Stimulated activated CD4-positive, alpha-beta T cell treated with anti-CD3 and anti-CD28 coated beads, Interleukin-4, amount 100 ng/mL, for 4 hours (primary cell): ENCODE data around the gene COL19A1.
"Not testable (repeated sequence)": the region's sequence is repeated elsewhere in the genome, so short reads cannot be mapped to it uniquely, and the experiment has no call there.

Source experiments
- DNase-seq, 2 experiments: peaks; one replicate each; pipeline ENCODE4 v3.0.0-alpha.2; 2020

Gene COL19A1

GRCh38 chr6:69976591-69977090 lies 110.3 kb downstream of the COL19A1 start:
- DNase-seq = no peak

GRCh38 chr6:69980624-69981023 lies 114.3 kb downstream of the COL19A1 start:
- DNase-seq = no peak

GRCh38 chr6:69984506-69984905 lies 118.2 kb downstream of the COL19A1 start:
- DNase-seq = no peak

GRCh38 chr6:69985180-69985579 lies 118.8 kb downstream of the COL19A1 start:
- DNase-seq = no peak

- no peak for DNase-seq
Measured at GRCh38 chr6:69987550-69987949, 121.2 kb downstream of the COL19A1 start.

GRCh38 chr6:69988458-69989126 lies 122.2 kb downstream of the COL19A1 start:
- no peak for DNase-seq

GRCh38 chr6:69994251-69994650 lies 127.9 kb downstream of the COL19A1 start:
- DNase-seq = no peak

- no peak for DNase-seq
Measured at GRCh38 chr6:70008189-70008588, 141.8 kb downstream of the COL19A1 start.

- DNase-seq = not testable (repeated sequence)
Measured at GRCh38 chr6:70010339-70010738, 144.0 kb downstream of the COL19A1 start.

GRCh38 chr6:70023201-70023600 lies 156.8 kb downstream of the COL19A1 start:
- DNase-seq = not testable (repeated sequence)

- DNase-seq = no peak
Measured at GRCh38 chr6:70028246-70028645, 161.9 kb downstream of the COL19A1 start.

- no peak for DNase-seq
Measured at GRCh38 chr6:70028926-70029325, 162.6 kb downstream of the COL19A1 start.

- DNase-seq = no peak
Measured at GRCh38 chr6:70033781-70034180, 167.4 kb downstream of the COL19A1 start.

- DNase-seq = no peak
Measured at GRCh38 chr6:70037445-70037844, 171.1 kb downstream of the COL19A1 start.

- no peak for DNase-seq
Measured at GRCh38 chr6:70040766-70041165, 174.4 kb downstream of the COL19A1 start.

GRCh38 chr6:70041411-70041810 lies 175.1 kb downstream of the COL19A1 start:
- no peak for DNase-seq

- no peak for DNase-seq
Measured at GRCh38 chr6:70045413-70045812, 179.1 kb downstream of the COL19A1 start.

- no peak for DNase-seq
Measured at GRCh38 chr6:70051197-70052124, 185.1 kb downstream of the COL19A1 start.

GRCh38 chr6:70059039-70059719 lies 192.8 kb downstream of the COL19A1 start:
- no peak for DNase-seq

- no peak for DNase-seq
Measured at GRCh38 chr6:70060680-70061079, 194.3 kb downstream of the COL19A1 start.

GRCh38 chr6:70061546-70061945 lies 195.2 kb downstream of the COL19A1 start:
- DNase-seq = no peak

GRCh38 chr6:70062010-70062409 lies 195.7 kb downstream of the COL19A1 start:
- DNase-seq = no peak

- no peak for DNase-seq
Measured at GRCh38 chr6:70072540-70073179, 206.3 kb downstream of the COL19A1 start.
